HK-2 (cell line): ENCODE measurements around the gene TSC22D3.
A peak's percentile ranks its signal among the peaks of the same experiment; 100 is the strongest.
"Not testable (repeated sequence)": the region's sequence is repeated elsewhere in the genome, so short reads cannot be mapped to it uniquely, and the experiment has no call there.

Source experiments
- DNase-seq: peaks from one replicate; pipeline ENCODE4 v3.0.0-alpha.2; 2018; ENCODE audit not compliant: unreplicated experiment

TSC22D3 gene

GRCh38 chrX:107712231-107713202 lies 63.1 kb downstream of the TSC22D3 start:
- DNase-seq, result no peak

GRCh38 chrX:107711521-107712181 lies 63.9 kb downstream of the TSC22D3 start:
- DNase-seq, result no peak

GRCh38 chrX:107710617-107711391 lies 64.8 kb downstream of the TSC22D3 start:
- peak; percentile 24 for DNase-seq

GRCh38 chrX:107709266-107709806 lies 66.3 kb downstream of the TSC22D3 start:
- no peak for DNase-seq

- no peak for DNase-seq
Observed at GRCh38 chrX:107708762-107709161, 66.8 kb downstream of the TSC22D3 start.

- no peak for DNase-seq
Observed at GRCh38 chrX:107707866-107708265, 67.7 kb downstream of the TSC22D3 start.

- DNase-seq, result no peak
Observed at GRCh38 chrX:107706309-107706708, 69.3 kb downstream of the TSC22D3 start.

- DNase-seq, result no peak
Observed at GRCh38 chrX:107704587-107704986, 71.0 kb downstream of the TSC22D3 start.

GRCh38 chrX:107704181-107704580 lies 71.4 kb downstream of the TSC22D3 start:
- DNase-seq, result no peak

GRCh38 chrX:107701493-107702121 lies 74.0 kb downstream of the TSC22D3 start:
- DNase-seq, result no peak

GRCh38 chrX:107700790-107701189 lies 74.8 kb downstream of the TSC22D3 start:
- DNase-seq, result no peak

GRCh38 chrX:107700317-107700774 lies 75.2 kb downstream of the TSC22D3 start:
- no peak for DNase-seq

GRCh38 chrX:107699616-107700015 lies 76.0 kb downstream of the TSC22D3 start:
- no peak for DNase-seq

- DNase-seq, result no peak
Observed at GRCh38 chrX:107691024-107691448, 84.6 kb downstream of the TSC22D3 start.

GRCh38 chrX:107687445-107687844 lies 88.1 kb downstream of the TSC22D3 start:
- DNase-seq, result no peak

- peak; percentile 67 for DNase-seq
Observed at GRCh38 chrX:107686792-107687191, 88.8 kb downstream of the TSC22D3 start.

- DNase-seq, result no peak
Observed at GRCh38 chrX:107686026-107686425, 89.6 kb downstream of the TSC22D3 start.

GRCh38 chrX:107685586-107685985 lies 90.0 kb downstream of the TSC22D3 start:
- not testable (repeated sequence) for DNase-seq

- DNase-seq, result peak; percentile 78
Observed at GRCh38 chrX:107684956-107685385, 90.6 kb downstream of the TSC22D3 start.

- no peak for DNase-seq
Observed at GRCh38 chrX:107683931-107684330, 91.7 kb downstream of the TSC22D3 start.
